VCaP (cell line): Measurements from ENCODE around the gene LIMA1.

Experiments
- H3K27ac ChIP-seq: fragments of 450-650 bp; 2 replicates; pipeline ENCODE4 v1.5.1; 2017
- TF ChIP-seq, protein P1 (sequence below): fragments of 450-650 bp; conservative IDR thresholded peaks from 2 replicates; pipeline ENCODE4 v1.5.1; 2017; ENCODE audit warnings: mild to moderate bottlenecking, moderate library complexity

The LIMA1 gene

DNA sequence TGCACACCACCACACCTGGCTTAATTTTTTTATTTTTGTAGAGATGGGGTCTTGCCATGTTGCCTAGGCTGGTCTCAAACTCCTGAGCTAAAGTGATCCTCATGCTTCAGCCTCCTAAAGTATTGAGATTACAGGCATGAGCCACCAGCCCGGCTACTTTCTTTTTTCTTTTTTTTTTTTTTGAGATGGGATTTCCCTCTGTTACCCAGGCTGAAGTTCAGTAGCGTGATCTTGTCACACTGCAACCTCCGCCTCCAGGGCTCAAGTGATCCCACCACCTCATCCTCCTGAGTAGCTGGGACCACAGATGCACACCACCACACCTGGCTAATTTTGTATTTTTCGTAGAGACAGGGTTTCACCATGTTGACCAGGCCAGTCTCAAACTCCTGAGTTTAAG, 51.1 kb downstream of the LIMA1 start:
- no peak overlapping the region for H3K27ac ChIP-seq
- TF ChIP-seq, protein P1, sequence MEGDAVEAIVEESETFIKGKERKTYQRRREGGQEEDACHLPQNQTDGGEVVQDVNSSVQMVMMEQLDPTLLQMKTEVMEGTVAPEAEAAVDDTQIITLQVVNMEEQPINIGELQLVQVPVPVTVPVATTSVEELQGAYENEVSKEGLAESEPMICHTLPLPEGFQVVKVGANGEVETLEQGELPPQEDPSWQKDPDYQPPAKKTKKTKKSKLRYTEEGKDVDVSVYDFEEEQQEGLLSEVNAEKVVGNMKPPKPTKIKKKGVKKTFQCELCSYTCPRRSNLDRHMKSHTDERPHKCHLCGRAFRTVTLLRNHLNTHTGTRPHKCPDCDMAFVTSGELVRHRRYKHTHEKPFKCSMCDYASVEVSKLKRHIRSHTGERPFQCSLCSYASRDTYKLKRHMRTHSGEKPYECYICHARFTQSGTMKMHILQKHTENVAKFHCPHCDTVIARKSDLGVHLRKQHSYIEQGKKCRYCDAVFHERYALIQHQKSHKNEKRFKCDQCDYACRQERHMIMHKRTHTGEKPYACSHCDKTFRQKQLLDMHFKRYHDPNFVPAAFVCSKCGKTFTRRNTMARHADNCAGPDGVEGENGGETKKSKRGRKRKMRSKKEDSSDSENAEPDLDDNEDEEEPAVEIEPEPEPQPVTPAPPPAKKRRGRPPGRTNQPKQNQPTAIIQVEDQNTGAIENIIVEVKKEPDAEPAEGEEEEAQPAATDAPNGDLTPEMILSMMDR = no peak

DNA sequence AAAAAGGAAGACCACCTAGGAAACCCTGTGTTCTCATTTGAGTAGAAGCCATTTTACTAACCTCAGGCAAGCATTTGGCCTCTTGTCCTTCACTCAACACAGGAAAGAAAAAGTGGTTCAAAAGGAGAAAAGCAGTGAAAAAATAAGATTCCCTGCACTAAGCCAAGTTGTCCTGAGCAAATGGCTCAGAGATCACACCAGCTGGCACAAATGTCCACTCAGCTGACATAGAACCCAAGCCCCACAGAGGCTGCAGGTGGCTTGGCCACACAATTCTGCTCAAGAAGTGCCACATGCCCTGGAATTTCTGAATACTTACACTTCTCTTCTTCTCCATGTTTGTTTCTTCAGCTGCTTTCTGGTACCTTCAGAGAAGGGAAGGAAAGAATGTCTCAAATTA, 52.0 kb downstream of the LIMA1 start:
- no peak overlapping the region for H3K27ac ChIP-seq
- TF ChIP-seq, protein P1 = no peak

DNA sequence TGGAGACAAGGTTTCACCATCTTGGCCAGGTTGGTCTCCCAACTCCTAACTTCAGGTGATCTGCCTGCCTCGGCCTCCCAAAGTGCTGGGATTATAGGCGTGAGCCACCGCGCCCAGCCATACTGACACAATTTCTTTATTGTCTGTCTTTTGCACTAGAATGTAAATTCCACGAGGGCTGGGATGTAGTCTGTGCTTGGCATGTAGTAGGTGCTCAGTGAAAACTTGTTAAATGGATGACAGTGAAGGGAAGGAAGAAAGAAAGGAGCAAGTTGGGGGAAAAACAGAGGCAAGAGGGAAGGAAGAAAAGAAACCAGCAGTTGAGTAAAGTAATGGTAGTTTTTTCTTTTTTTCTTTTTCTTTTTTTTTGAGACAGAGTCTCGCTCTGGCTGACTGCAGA, 53.1 kb downstream of the LIMA1 start:
- no peak overlapping the region for H3K27ac ChIP-seq
- TF ChIP-seq, protein P1 = no peak

DNA sequence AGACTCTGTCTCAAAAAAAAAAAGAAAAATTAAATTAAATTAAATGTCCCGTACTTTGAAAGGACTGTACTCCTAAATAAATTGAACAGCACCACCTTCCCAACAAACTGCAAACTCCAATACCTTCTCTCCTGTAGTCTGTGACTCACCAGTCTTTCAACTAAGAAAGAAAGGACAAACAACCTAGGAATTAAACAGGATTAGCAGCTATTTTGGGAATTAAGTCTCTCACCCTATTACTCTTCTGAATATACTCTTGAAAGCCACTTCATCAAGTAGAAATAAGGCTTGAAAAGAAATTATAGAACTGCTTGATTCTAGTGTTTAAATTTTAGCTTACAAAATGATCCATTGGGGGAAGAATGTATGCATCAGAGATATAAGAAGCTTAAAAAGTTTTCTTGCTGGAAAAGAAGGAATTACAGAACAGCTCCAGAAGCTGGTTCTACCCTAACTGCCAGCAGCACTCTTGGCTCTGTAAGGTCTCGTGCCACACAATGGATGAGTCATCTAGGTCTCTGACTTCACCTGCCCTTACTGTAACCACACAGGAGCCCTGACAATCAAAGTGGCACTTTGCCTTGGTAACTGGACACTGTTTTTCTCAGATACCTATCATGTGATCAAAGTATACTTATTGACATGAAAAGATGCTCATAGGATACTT, 59.2 kb downstream of the LIMA1 start:
- TF ChIP-seq, protein P1 = no peak
- H3K27ac ChIP-seq = peak overlapping the region; percentile 60; the same call in 1 of the 2 replicates

DNA sequence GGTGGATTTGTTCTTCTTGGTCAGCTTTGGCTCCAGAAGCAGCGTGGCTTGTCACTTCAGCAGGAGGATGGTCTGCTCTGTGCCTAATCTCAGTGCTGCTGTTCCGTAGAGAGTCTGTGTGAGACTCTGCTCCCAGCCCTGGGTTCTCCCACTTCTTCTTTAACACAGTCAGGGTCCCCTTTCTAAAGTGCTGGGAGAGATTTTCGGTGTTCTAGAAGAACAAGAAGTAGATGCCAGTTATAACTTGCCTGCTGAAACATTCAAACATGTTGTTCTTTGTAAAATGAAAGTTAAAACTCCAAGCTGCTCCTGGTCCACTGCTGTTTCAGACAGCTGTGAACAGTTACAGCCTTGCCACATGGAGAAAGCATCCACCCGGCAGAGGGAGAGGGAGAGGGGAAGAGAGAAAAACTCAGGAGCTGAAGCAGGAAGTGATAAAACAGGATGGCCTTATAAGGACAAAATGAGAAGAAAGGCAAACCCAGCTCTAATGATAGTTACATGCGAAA, 61.0 kb downstream of the LIMA1 start:
- peak overlapping the region; percentile 60 for H3K27ac ChIP-seq

DNA sequence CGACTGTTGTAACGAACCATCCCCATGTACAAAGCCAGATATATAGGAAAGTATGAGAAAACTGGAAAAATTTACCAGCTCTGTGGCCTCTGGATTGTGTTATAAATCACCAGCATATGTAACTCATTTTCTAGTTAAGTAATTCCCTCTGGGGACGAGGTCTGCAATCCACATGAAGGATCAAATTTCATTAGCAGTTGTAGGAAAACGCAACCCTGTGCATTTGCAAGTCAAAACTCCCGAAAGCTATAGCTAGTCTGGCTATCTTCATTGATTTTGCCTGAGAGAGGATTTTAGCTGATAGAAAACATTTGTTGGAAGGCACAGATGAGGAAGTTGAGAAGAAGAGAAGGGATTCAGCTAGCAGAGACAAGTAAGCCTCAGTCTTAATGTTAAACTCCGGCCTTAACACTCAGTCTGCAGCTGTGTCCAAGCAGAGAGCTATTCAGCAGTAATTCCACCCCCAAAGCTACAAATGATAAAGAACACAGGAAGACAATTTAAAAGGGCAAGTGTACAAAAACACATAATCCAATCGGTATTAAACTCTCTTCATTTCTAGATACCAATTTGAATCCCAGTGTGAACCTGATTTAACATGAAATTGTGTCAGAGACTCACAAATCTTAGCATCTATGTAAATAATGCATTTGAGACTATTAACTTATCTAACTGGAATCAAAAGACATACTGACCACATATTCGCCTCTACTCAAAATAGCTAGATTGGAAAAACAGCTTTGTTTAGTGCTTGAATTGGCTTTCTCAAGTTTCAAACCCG, 61.9 kb downstream of the LIMA1 start:
- H3K27ac ChIP-seq = peak overlapping the region; percentile 60
- TF ChIP-seq, protein P1 = no peak

More for the DNA sequence above, 61.0 kb downstream of the LIMA1 start:
- TF ChIP-seq, protein P1 = no peak

DNA sequence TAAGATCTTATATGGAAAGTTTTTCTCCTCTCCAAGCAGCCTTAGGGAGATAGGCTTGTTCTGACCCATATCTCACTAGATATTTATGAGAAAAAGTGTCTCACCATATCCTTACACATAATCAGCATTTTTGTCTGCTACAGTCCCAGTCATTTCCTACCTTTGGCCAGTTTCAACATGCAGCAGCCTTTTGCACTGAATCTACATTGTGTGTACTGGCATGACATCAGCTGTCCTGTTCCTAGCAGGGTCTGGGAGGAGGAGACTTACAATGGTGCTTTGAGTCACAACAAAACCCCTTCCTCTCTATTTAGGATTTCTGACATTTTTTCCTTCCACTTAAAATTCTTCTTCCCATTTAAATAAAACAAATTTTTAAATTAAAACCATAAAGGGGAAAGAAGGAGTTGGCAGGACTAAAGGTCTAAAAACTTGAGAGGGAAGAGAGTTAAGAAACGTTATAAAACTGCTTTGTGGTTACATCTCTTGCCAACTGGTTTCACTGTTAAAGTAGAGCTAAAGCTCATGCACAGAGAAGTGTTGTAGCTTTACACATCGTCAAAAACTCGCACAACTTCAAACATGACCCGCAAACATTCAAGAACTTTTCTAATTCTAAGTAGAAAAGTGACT, 62.8 kb downstream of the LIMA1 start:
- TF ChIP-seq, protein P1 = no peak
- peak overlapping the region; percentile 60 for H3K27ac ChIP-seq
